NCI-H510A (cell line): Measurements from ENCODE around the gene ZNF141.
"Not testable (repeated sequence)": the region's sequence is repeated elsewhere in the genome, so short reads cannot be mapped to it uniquely, and the experiment has no call there.

Source experiments
- DNase-seq: peaks from one replicate; lab custom pipeline; 2025; lab: John Stamatoyannopoulos, UW

ZNF141 gene

GRCh38 chr4:337143-337931 is at the start of gene ZNF141:
ZNF141 (plus strand) TSS chr4:337814; CDS start chr4:337984, 170 bp downstream.
- DNase-seq, result peak; percentile 82

GRCh38 chr4:288891-289290 is 48.7 kb upstream of the ZNF141 start:
- DNase-seq, result no peak

GRCh38 chr4:294732-295131 is 42.9 kb upstream of the ZNF141 start:
- no peak for DNase-seq

- DNase-seq, result no peak
These were observed 35.2 kb upstream of the ZNF141 start for GRCh38 chr4:302381-302780.

- DNase-seq, result not testable (repeated sequence)
These were observed 33.1 kb upstream of the ZNF141 start for GRCh38 chr4:304516-304915.

- peak; percentile 15 for DNase-seq
These were observed 32.5 kb upstream of the ZNF141 start, which contains the start of gene ZNF732 for GRCh38 chr4:304969-305680. ZNF732 (minus strand) TSS chr4:305474; CDS start chr4:305310, 164 bp downstream.

GRCh38 chr4:306551-306961 is 31.1 kb upstream of the ZNF141 start:
- DNase-seq, result no peak

- no peak for DNase-seq
These were observed 27.8 kb upstream of the ZNF141 start for GRCh38 chr4:309807-310206.

GRCh38 chr4:314296-314903 is 23.2 kb upstream of the ZNF141 start:
- no peak for DNase-seq

GRCh38 chr4:328729-329128 is 8.9 kb upstream of the ZNF141 start:
- no peak for DNase-seq

GRCh38 chr4:335515-335914 is 2.1 kb upstream of the ZNF141 start:
- no peak for DNase-seq

GRCh38 chr4:336099-336892 is 1.3 kb upstream of the ZNF141 start:
- no peak for DNase-seq

GRCh38 chr4:336893-337142 is 796 bp upstream of the ZNF141 start:
- no peak for DNase-seq

- DNase-seq, result no peak
These were observed 531 bp downstream of the ZNF141 start for GRCh38 chr4:337932-338758.

GRCh38 chr4:338759-339097 is 1.1 kb downstream of the ZNF141 start:
- no peak for DNase-seq

GRCh38 chr4:340011-340410 is 2.4 kb downstream of the ZNF141 start:
- no peak for DNase-seq

GRCh38 chr4:373062-373839 is 35.6 kb downstream of the ZNF141 start:
- DNase-seq, result no peak

- no peak for DNase-seq
These were observed 36.9 kb downstream of the ZNF141 start for GRCh38 chr4:374298-375160.

- DNase-seq, result no peak
These were observed 46.8 kb downstream of the ZNF141 start for GRCh38 chr4:384311-385010.
